Astrocyte (in vitro differentiated cells and primary cell): ENCODE results near the gene KCNQ1. TPM values are rescaled to one million over a fixed set of nuclear protein-coding genes. Genes with fewer than 3 reads are reported as not detected.

Source experiments
- DNase-seq: peaks from one replicate; pipeline ENCODE4 v3.0.0-alpha.2; 2010; ENCODE audit warnings: low read depth
- FAIRE-seq: peaks from 2 replicates; lab custom pipeline; 2011; peaks lifted over from hg19 to GRCh38; lab: Jason Lieb, UNC
- H2AFZ ChIP-seq: 2 replicates; pipeline ENCODE4 v1.6.0; 2012; ENCODE audit warnings: low read depth, low read length, inconsistent platforms
- H3K27ac ChIP-seq: 2 replicates; pipeline ENCODE4 v1.5.1; 2011; ENCODE audit warnings: low read depth, low read length, inconsistent platforms
- H3K27me3 ChIP-seq: 2 replicates; pipeline ENCODE4 v1.6.0; 2011; ENCODE audit warnings: low read length, inconsistent platforms; ENCODE audit not compliant: insufficient read depth
- H3K36me3 ChIP-seq: 2 replicates; pipeline ENCODE4 v1.5.1; 2011; ENCODE audit warnings: low read length, inconsistent platforms; ENCODE audit not compliant: insufficient read depth
- H3K4me1 ChIP-seq: 2 replicates; pipeline ENCODE4 v1.5.1; 2011; ENCODE audit warnings: low read length, inconsistent platforms; ENCODE audit not compliant: insufficient read depth
- H3K4me2 ChIP-seq: 2 replicates; pipeline ENCODE4 v1.6.0; 2012; ENCODE audit warnings: low read length, inconsistent platforms
- H3K4me3 ChIP-seq: 2 replicates; pipeline ENCODE4 v1.5.1; 2011; ENCODE audit warnings: low read depth, mild to moderate bottlenecking, low read length, inconsistent platforms; ENCODE audit not compliant: insufficient read depth
- H3K79me2 ChIP-seq: 2 replicates; pipeline ENCODE4 v1.6.0; 2012; ENCODE audit warnings: mild to moderate bottlenecking, low read length, inconsistent platforms; ENCODE audit not compliant: insufficient read depth
- H3K9ac ChIP-seq: 2 replicates; pipeline ENCODE4 v1.6.0; 2012; ENCODE audit warnings: mild to moderate bottlenecking, low read length, inconsistent platforms
- H3K9me3 ChIP-seq: 2 replicates; pipeline ENCODE4 v1.5.1; 2012; ENCODE audit warnings: low read depth, mild to moderate bottlenecking, low read length, inconsistent platforms; ENCODE audit not compliant: insufficient read depth
- H4K20me1 ChIP-seq: 2 replicates; pipeline ENCODE4 v1.6.0; 2012; ENCODE audit warnings: low read length, inconsistent platforms; ENCODE audit not compliant: insufficient read depth
- H3K27ac Mint-ChIP-seq: one replicate; pipeline ENCODE4 v1.8.0; 2021; ENCODE audit warnings: mild to moderate bottlenecking, mixed read lengths; ENCODE audit not compliant: unreplicated experiment
- H3K27me3 Mint-ChIP-seq: one replicate; pipeline ENCODE4 v1.8.0; 2021; ENCODE audit warnings: low read depth, mixed read lengths; ENCODE audit not compliant: unreplicated experiment
- H3K36me3 Mint-ChIP-seq: one replicate; pipeline ENCODE4 v1.8.0; 2021; ENCODE audit warnings: low read depth, mixed read lengths; ENCODE audit not compliant: unreplicated experiment
- H3K4me1 Mint-ChIP-seq: one replicate; pipeline ENCODE4 v1.8.0; 2021; ENCODE audit warnings: low read depth, mixed read lengths; ENCODE audit not compliant: unreplicated experiment
- H3K4me3 Mint-ChIP-seq: one replicate; pipeline ENCODE4 v1.8.0; 2021; ENCODE audit warnings: mild to moderate bottlenecking, moderate library complexity, mixed read lengths; ENCODE audit not compliant: unreplicated experiment
- H3K9me3 Mint-ChIP-seq: one replicate; pipeline ENCODE4 v1.8.0; 2021; ENCODE audit warnings: mild to moderate bottlenecking, mixed read lengths; ENCODE audit not compliant: unreplicated experiment
- EZH2 ChIP-seq: IDR thresholded peaks from 2 replicates; pipeline ENCODE4 v1.6.1; 2012; ENCODE audit warnings: mild to moderate bottlenecking, low read length, inconsistent platforms; ENCODE audit not compliant: insufficient read depth
- total RNA-seq: library from RNA; stranded (reverse); gene quantifications from 2 replicates; pipeline ENCODE4 v1.2.1, GENCODE V29; 2021
- TF ChIP-seq, protein P1 (sequence below): IDR thresholded peaks from 2 replicates; pipeline ENCODE4 v1.5.1; 2011; ENCODE audit warnings: low read depth, mild to moderate bottlenecking, inconsistent platforms, low read length, moderate library complexity; ENCODE audit not compliant: insufficient read depth

KCNQ1 gene
- total RNA-seq, 1 donor from 2014 or later = not detected

DNA sequence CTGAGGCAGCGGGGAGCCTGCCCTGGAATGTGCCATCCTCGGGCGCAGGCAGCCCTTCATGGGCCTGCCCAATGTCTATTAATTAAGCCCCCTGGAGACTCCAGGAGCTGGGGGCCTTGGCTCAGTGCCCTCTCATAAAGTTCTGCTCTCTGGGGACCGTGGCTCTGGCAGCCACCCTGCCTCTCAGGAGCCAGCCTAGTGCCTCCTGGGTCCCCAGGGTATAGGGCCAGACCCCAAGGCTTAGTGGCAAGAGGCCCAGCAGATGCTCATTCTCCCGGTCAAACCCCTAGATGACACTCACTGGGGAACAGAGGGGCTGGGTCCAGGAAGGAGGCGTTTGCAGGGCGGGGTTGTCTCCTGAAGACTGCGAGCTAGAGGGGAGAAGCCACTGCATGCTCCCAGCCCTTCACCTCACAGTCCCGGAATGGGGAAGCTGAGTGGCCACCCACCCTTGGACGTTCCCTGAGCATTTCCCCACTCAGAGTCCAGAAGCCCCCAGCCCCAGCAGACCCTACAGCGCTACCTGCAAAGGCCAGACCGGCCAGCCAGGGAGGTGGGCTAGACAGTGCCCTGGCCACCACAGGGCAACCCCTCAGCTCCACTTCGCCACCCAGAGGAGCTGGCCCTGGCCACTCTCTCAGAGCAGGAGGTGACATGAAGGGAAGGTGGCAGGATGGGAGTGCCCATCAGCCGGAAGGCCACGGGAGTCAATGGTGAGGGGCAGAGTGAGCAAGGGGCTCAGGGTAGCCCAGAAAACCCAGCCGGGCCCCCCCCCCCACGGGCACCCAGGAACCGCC is 357.8 kb downstream of the KCNQ1 start:
- H3K27ac Mint-ChIP-seq = no peak overlapping the region
- peaks cover 3% of the 10 kb centered on the region for H3K4me1 Mint-ChIP-seq
- H3K4me1 ChIP-seq = no peaks in the 10 kb centered on the region
- FAIRE-seq (no peak), DNase-seq (no peak)
- H3K36me3 Mint-ChIP-seq = peaks cover 1% of the 10 kb centered on the region
- no peak overlapping the region for H3K4me2 ChIP-seq
- TF ChIP-seq, protein P1, sequence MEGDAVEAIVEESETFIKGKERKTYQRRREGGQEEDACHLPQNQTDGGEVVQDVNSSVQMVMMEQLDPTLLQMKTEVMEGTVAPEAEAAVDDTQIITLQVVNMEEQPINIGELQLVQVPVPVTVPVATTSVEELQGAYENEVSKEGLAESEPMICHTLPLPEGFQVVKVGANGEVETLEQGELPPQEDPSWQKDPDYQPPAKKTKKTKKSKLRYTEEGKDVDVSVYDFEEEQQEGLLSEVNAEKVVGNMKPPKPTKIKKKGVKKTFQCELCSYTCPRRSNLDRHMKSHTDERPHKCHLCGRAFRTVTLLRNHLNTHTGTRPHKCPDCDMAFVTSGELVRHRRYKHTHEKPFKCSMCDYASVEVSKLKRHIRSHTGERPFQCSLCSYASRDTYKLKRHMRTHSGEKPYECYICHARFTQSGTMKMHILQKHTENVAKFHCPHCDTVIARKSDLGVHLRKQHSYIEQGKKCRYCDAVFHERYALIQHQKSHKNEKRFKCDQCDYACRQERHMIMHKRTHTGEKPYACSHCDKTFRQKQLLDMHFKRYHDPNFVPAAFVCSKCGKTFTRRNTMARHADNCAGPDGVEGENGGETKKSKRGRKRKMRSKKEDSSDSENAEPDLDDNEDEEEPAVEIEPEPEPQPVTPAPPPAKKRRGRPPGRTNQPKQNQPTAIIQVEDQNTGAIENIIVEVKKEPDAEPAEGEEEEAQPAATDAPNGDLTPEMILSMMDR = no peak
- TF ChIP-seq EZH2 = no peak
- peaks cover 35% of the 10 kb centered on the region for H3K27me3 ChIP-seq
- peaks cover 42% of the 10 kb centered on the region for H3K27me3 Mint-ChIP-seq
- H2AFZ ChIP-seq = no peak overlapping the region
- H3K4me3 Mint-ChIP-seq = no peak overlapping the region
- H3K4me3 ChIP-seq = no peak overlapping the region
- no peaks in the 10 kb centered on the region for H3K79me2 ChIP-seq
- no peaks in the 10 kb centered on the region for H4K20me1 ChIP-seq
- H3K27ac ChIP-seq = no peak overlapping the region
- H3K9me3 ChIP-seq = no peaks in the 10 kb centered on the region
- peaks cover 11% of the 10 kb centered on the region for H3K9me3 Mint-ChIP-seq
- no peak overlapping the region for H3K9ac ChIP-seq
- no peaks in the 10 kb centered on the region for H3K36me3 ChIP-seq

DNA sequence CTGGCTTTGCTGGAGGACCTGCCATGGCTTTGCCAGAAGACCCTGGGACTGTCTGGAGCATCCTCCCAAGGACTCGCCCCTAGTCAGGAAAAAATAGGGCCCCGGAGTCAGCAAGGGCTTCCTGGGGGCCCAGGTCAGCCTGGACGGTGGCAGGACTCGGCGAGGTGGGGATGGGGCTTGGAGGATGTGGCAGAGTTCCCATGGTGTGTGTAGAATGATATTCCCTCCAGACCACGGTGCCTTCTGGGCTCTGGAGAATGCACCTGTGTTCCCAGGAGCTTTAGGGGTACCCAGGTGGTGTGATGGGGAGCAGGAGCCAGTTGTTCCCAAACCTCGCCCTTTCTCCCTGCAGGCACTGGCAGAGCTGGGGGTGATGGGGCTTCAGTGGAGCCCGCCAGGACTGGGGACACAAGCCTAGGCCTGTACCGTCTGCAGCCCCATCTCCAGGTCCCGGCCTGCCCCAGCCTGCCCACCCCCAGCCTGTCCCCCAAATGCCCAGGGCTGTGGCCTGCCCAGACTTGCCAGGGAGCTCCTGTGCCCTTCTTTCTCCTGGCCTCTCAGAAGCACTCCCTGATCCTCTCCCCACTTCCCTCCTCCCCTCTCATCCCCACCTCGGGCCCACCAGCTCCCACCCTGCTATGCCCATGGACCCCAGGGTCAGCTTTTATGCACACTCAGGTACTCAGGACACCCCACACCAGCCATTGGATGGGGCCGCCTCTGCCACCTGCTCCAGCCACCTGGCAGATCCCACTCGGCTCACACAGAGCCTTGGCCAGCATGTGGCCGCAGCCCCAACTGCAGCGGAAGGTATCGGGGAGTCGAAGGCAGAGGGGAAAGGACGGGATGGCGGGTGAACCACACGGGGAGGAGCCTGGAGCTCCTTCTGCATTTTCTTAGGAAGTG is 358.6 kb downstream of the KCNQ1 start:
- Histone ChIP-seq H3K4me3 (no peak overlapping the region), H3K36me3 (no peaks in the 10 kb centered on the region), H3K27ac (no peak overlapping the region), H3K4me1 (no peaks in the 10 kb centered on the region), H3K9me3 (no peaks in the 10 kb centered on the region), H3K79me2 (no peaks in the 10 kb centered on the region), H3K9ac (no peak overlapping the region), H2AFZ (no peak overlapping the region), H3K27me3 (peaks cover 38% of the 10 kb centered on the region), H3K4me2 (no peak overlapping the region), H4K20me1 (no peaks in the 10 kb centered on the region)
- Mint-ChIP-seq H3K4me3 (no peak overlapping the region), H3K27me3 (peaks cover 43% of the 10 kb centered on the region), H3K9me3 (peaks cover 11% of the 10 kb centered on the region), H3K36me3 (peaks cover 1% of the 10 kb centered on the region), H3K27ac (no peak overlapping the region), H3K4me1 (peaks cover 3% of the 10 kb centered on the region)
- DNase-seq (no peak), FAIRE-seq (no peak)
- TF ChIP-seq, protein P1 = no peak
- TF ChIP-seq EZH2 = no peak
